HepG2 (cell line): Measurements from ENCODE around the gene GFRA3. TPM values are rescaled to one million over a fixed set of nuclear protein-coding genes. Genes with fewer than 3 reads are reported as not detected.

Experiments
- FOSL1 ChIP-seq: sonication (generic); formaldehyde crosslinking; IDR thresholded peaks from 2 replicates; pipeline ENCODE4 v1.9.0; 2021; ENCODE audit warnings: missing genetic modification reagents, borderline replicate concordance
- NCOA1 ChIP-seq: sonication (generic); formaldehyde crosslinking; IDR thresholded peaks from 2 replicates; pipeline ENCODE4 v1.9.0; 2021; ENCODE audit warnings: missing genetic modification reagents
- PLRG1 ChIP-seq: fragments of 450-650 bp; conservative IDR thresholded peaks from 2 replicates; pipeline ENCODE4 v1.6.1; 2016
- RFXANK ChIP-seq: IDR thresholded peaks from 2 replicates; pipeline ENCODE4 v1.6.1; 2016
- TBX3 ChIP-seq: fragments of 450-650 bp; IDR thresholded peaks from 2 replicates; pipeline ENCODE4 v1.6.1; 2017; ENCODE audit warnings: antibody characterized with exemption, mild to moderate bottlenecking, inconsistent platforms, borderline replicate concordance
- ZFP36 ChIP-seq: fragments of 150-350 bp; IDR thresholded peaks from 2 replicates; pipeline ENCODE4 v1.6.1; 2018; ENCODE audit warnings: borderline replicate concordance, low read length, low read depth; ENCODE audit not compliant: partially characterized antibody
- ZNF17 ChIP-seq: sonication (generic); formaldehyde crosslinking; IDR thresholded peaks from 2 replicates; pipeline ENCODE4 v1.5.0; 2020; ENCODE audit warnings: mild to moderate bottlenecking, missing genetic modification reagents
- ZNF616 ChIP-seq: sonication (generic); formaldehyde crosslinking; IDR thresholded peaks from 2 replicates; pipeline ENCODE4 v1.5.0; 2020; ENCODE audit warnings: low read depth, mild to moderate bottlenecking, missing genetic modification reagents
- ZNF776 ChIP-seq: sonication (generic); formaldehyde crosslinking; IDR thresholded peaks from 2 replicates; pipeline ENCODE4 v1.4.0; 2020; ENCODE audit warnings: mild to moderate bottlenecking, missing genetic modification reagents
- ZNF83 ChIP-seq: sonication (generic); formaldehyde crosslinking; IDR thresholded peaks from 2 replicates; pipeline ENCODE4 v1.4.0; 2020; ENCODE audit warnings: missing genetic modification reagents, mild to moderate bottlenecking, borderline replicate concordance
- polyA plus RNA-seq, 8 experiments: library from polyadenylated mRNA; depleted of rRNA in 3 of 8; stranded (reverse) in 7 of 8; unstranded in 1 of 8; fragments of >200 nt; fragmentation: Illumina TruSeq in 4 of 8; extraction: Trizol in 4 of 8; gene quantifications; 2 replicates each; pipeline versions ENCODE4 v1.2.1 to v1.2.3, GENCODE V29; 2011 to 2016; ENCODE audit warnings: low read depth in 4 of 8, missing spikeins in 1 of 8, mixed read lengths in 1 of 8; ENCODE audit not compliant: insufficient read depth in 1 of 8
- total RNA-seq, 5 experiments: library from RNA; depleted of rRNA; stranded (reverse); fragments of >200 nt; fragmentation: Illumina TruSeq; extraction: Trizol; gene quantifications; 2 replicates each; pipeline ENCODE4 v1.2.3, GENCODE V29; 2016; ENCODE audit warnings: low read depth in 1 of 5
- TF ChIP-seq, protein P1 (sequence below): sonication (generic); formaldehyde crosslinking; IDR thresholded peaks from 2 replicates; pipeline ENCODE4 v1.4.0; 2020; ENCODE audit warnings: mild to moderate bottlenecking, missing genetic modification reagents, borderline replicate concordance

GFRA3 gene
- total and polyA plus RNA-seq, 2 of the 13 experiments (the other 11 are each of a cell fraction or from before 2014, with no cell fraction given), result 0.27 to 0.30 TPM

- TF ChIP-seq, protein P1, sequence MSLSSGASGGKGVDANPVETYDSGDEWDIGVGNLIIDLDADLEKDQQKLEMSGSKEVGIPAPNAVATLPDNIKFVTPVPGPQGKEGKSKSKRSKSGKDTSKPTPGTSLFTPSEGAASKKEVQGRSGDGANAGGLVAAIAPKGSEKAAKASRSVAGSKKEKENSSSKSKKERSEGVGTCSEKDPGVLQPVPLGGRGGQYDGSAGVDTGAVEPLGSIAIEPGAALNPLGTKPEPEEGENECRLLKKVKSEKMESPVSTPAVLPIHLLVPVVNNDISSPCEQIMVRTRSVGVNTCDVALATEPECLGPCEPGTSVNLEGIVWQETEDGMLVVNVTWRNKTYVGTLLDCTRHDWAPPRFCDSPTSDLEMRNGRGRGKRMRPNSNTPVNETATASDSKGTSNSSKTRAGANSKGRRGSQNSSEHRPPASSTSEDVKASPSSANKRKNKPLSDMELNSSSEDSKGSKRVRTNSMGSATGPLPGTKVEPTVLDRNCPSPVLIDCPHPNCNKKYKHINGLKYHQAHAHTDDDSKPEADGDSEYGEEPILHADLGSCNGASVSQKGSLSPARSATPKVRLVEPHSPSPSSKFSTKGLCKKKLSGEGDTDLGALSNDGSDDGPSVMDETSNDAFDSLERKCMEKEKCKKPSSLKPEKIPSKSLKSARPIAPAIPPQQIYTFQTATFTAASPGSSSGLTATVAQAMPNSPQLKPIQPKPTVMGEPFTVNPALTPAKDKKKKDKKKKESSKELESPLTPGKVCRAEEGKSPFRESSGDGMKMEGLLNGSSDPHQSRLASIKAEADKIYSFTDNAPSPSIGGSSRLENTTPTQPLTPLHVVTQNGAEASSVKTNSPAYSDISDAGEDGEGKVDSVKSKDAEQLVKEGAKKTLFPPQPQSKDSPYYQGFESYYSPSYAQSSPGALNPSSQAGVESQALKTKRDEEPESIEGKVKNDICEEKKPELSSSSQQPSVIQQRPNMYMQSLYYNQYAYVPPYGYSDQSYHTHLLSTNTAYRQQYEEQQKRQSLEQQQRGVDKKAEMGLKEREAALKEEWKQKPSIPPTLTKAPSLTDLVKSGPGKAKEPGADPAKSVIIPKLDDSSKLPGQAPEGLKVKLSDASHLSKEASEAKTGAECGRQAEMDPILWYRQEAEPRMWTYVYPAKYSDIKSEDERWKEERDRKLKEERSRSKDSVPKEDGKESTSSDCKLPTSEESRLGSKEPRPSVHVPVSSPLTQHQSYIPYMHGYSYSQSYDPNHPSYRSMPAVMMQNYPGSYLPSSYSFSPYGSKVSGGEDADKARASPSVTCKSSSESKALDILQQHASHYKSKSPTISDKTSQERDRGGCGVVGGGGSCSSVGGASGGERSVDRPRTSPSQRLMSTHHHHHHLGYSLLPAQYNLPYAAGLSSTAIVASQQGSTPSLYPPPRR (CRISPR knock-in tag), result no peak
- TF ChIP-seq TBX3 (no peak), FOSL1 (CRISPR knock-in tag) (no peak), NCOA1 (CRISPR knock-in tag) (no peak), ZNF17 (no peak), ZNF616 (CRISPR knock-in tag) (no peak), PLRG1 (no peak), ZFP36 (no peak), ZNF776 (CRISPR knock-in tag) (no peak), ZNF83 (CRISPR knock-in tag) (no peak), RFXANK (no peak)
Observed at GRCh38 chr5:138233280-138233679, 41.1 kb downstream of the GFRA3 start (continued).
